HG03097 (cell line): ENCODE data around the gene CCAR1.
"Not testable (repeated sequence)": the region's sequence is repeated elsewhere in the genome, so short reads cannot be mapped to it uniquely, and the experiment has no call there.

Source experiments
- ATAC-seq: cut with Tn5 transposase; IDR thresholded peaks from one replicate; pipeline ENCODE4 v1.9.1; 2021; ENCODE audit not compliant: unreplicated experiment, low FRiP score

The CCAR1 gene

GRCh38 chr10:68756246-68756645 lies 35.2 kb downstream of the CCAR1 start:
- ATAC-seq = no peak

GRCh38 chr10:68756766-68757165 lies 35.7 kb downstream of the CCAR1 start:
- no peak for ATAC-seq

GRCh38 chr10:68759223-68759863 lies 38.3 kb downstream of the CCAR1 start:
- ATAC-seq = no peak

- no peak for ATAC-seq
These were observed 38.9 kb downstream of the CCAR1 start for GRCh38 chr10:68759967-68760366.

GRCh38 chr10:68767407-68767806 lies 46.4 kb downstream of the CCAR1 start:
- not testable (repeated sequence) for ATAC-seq

GRCh38 chr10:68781613-68782574 lies 60.9 kb downstream of the CCAR1 start:
- no peak for ATAC-seq

- no peak for ATAC-seq
These were observed 63.4 kb downstream of the CCAR1 start for GRCh38 chr10:68784476-68784875.

- no peak for ATAC-seq
These were observed 66.8 kb downstream of the CCAR1 start for GRCh38 chr10:68787813-68788212.

- ATAC-seq = no peak
These were observed 69.4 kb downstream of the CCAR1 start for GRCh38 chr10:68790476-68790875.

GRCh38 chr10:68792115-68792514 lies 71.1 kb downstream of the CCAR1 start:
- no peak for ATAC-seq

- ATAC-seq = no peak
These were observed 75.0 kb downstream of the CCAR1 start for GRCh38 chr10:68795886-68796532.

- ATAC-seq = no peak
These were observed 75.6 kb downstream of the CCAR1 start for GRCh38 chr10:68796605-68797004.

GRCh38 chr10:68800211-68800610 lies 79.2 kb downstream of the CCAR1 start:
- ATAC-seq = no peak

- ATAC-seq = no peak
These were observed 83.7 kb downstream of the CCAR1 start for GRCh38 chr10:68804692-68805091.

GRCh38 chr10:68810830-68811229 lies 89.8 kb downstream of the CCAR1 start:
- not testable (repeated sequence) for ATAC-seq

- no peak for ATAC-seq
These were observed 90.4 kb downstream of the CCAR1 start for GRCh38 chr10:68811314-68812009.

GRCh38 chr10:68812420-68812819 lies 91.4 kb downstream of the CCAR1 start:
- ATAC-seq = no peak

GRCh38 chr10:68813559-68813958 lies 92.5 kb downstream of the CCAR1 start:
- no peak for ATAC-seq

GRCh38 chr10:68816796-68817412 lies 95.9 kb downstream of the CCAR1 start:
- no peak for ATAC-seq

GRCh38 chr10:68820359-68820758 lies 99.3 kb downstream of the CCAR1 start:
- not testable (repeated sequence) for ATAC-seq
